Pancreas (tissue), 10 donors: ENCODE measurements around the gene EML1. TPM values are rescaled to one million over a fixed set of nuclear protein-coding genes. Genes with fewer than 3 reads are reported as not detected.
A peak's percentile ranks its signal among the peaks of the same experiment; 100 is the strongest.
"Not testable (repeated sequence)": the region's sequence is repeated elsewhere in the genome, so short reads cannot be mapped to it uniquely, and the experiment has no call there.

Experiments
- ATAC-seq, 4 donors: fragments of 200-7000 bp; cut with Tn5 transposase; one replicate each; pipeline versions ENCODE4 v1.8.0 to v1.9.1; 2020; ENCODE audit warnings: mild to moderate bottlenecking in 4 of 4, moderate library complexity in 4 of 4
- DNase-seq, 6 donors: peaks; one replicate each; pipeline ENCODE4 v3.0.0-alpha.2; 2020
- FAIRE-seq: peaks from 2 replicates; lab custom pipeline; 2012; peaks lifted over from hg19 to GRCh38; lab: Jason Lieb, UNC
- H3K27ac ChIP-seq, 4 donors: fragments of 200-600 bp; sonication (generic); 1 replicate in 3 of 4; 2 replicates in 1 of 4; pipeline versions ENCODE4 v1.5.0 to v1.8.0; 2020
- H3K27me3 ChIP-seq, 4 donors: fragments of 200-600 bp; one replicate each; pipeline ENCODE4 v1.8.0; 2021
- H3K36me3 ChIP-seq, 3 donors: fragments of 200-600 bp; sonication (generic) in 1 of 3; one replicate each; pipeline versions ENCODE4 v1.5.0 to v1.8.0; 2020 to 2021
- H3K4me1 ChIP-seq, 3 donors: fragments of 200-600 bp; one replicate each; pipeline ENCODE4 v1.8.0; 2021
- H3K4me3 ChIP-seq, 4 donors: fragments of 200-600 bp; sonication (generic) in 2 of 4; one replicate each; pipeline versions ENCODE4 v1.5.0 to v1.8.0; 2020 to 2021
- H3K9me3 ChIP-seq, 4 donors: fragments of 200-600 bp; one replicate each; pipeline ENCODE4 v1.8.0; 2021
- CTCF ChIP-seq, 4 donors: fragments of 200-600 bp; sonication (generic) in 3 of 4; IDR thresholded peaks; one replicate each; pipeline versions ENCODE4 v1.5.0 to v1.8.0; 2021; ENCODE audit warnings: antibody characterized with exemption in 4 of 4
- WGBS, 2 donors: extraction: QIAGEN DNeasy Blood & Tissue Kit; methylation state at CpG; one replicate each; pipeline ENCODE4 v1.1.7; 2013; 5-methylcytosine and 5-hydroxymethylcytosine counted together
- intact Hi-C, 3 donors: fragments of 100-400 bp; cut with DNase I; formaldehyde crosslinking; loops; one replicate each; pipeline versions ENCODE4 v1.11.1 to v1.14.2; 2022
- polyA plus RNA-seq, 2 donors: library from polyadenylated mRNA; stranded (reverse); fragments of 200-250 nt; gene quantifications; one replicate each; pipeline ENCODE4 v1.2.3, GENCODE V29; 2013
- total RNA-seq, 6 donors: library from RNA; stranded (reverse); fragmentation: NEBNext Ultra II Directional in 4 of 6; extraction: Animal tissue kit (Norgen Biotek cat#: 25700) in 4 of 6; gene quantifications; one replicate each; pipeline versions ENCODE4 v1.2.1 to v1.2.4, GENCODE V29; 2021 to 2023
- donor health status: healthy with polysubstance abuse.
- donor health status: DM: no; HTN: no; CAD: no; lungs with moderate emphysema.
- donor health status: DM: no; HTN: no; CAD: no.
- donor health status: control.
- donor health status: control.
- donor health status: Bipolar disorder and iron deficiency.
- donor health status: DM: yes; HTN: yes; CAD: no.
- donor health status: DM: no; HTN: no; CAD: no.
- donor health status: DM: no; HTN: no; CAD: no.
- donor health status: DM: yes; HTN: yes; CAD: no.

Gene EML1
- total and polyA plus RNA-seq, 8 donors: 3.8 to 13.4 (median 9.7) TPM

- WGBS, 2 donors: 68 to 78% methylated on average over 17 of the region's 17 CpGs
- H3K9me3 ChIP-seq: no peaks in the 10 kb centered on the region
- H3K27ac ChIP-seq: no peak overlapping the region
- TF ChIP-seq CTCF (IDR thresholded peaks at IDR 0.05): no peak
- H3K27me3 ChIP-seq: no peaks in the 10 kb centered on the region
- no peak overlapping the region for H3K4me3 ChIP-seq
- FAIRE-seq (no peak), DNase-seq (no peak), ATAC-seq (no peak)
- H3K4me1 ChIP-seq: peaks cover 0 to 38% (median 0%) of the 10 kb centered on the region in 3 donors
- intact Hi-C loops: no loop called here
- no peaks in the 10 kb centered on the region for H3K36me3 ChIP-seq
These were observed 152.8 kb downstream of the EML1 start for GRCh38 chr14:99945732-99946651.

- DNase-seq (peak in 3 of 6 donors; percentile 37 to 82 (median 43)), FAIRE-seq (no peak), ATAC-seq (peak; percentile 65 to 84 (median 80))
- no peak overlapping the region for H3K4me3 ChIP-seq
- H3K27me3 ChIP-seq: no peaks in the 10 kb centered on the region
- WGBS, 2 donors: 27 to 32% methylated on average over 33 of the region's 33 CpGs
- intact Hi-C loops: no loop called here
- H3K9me3 ChIP-seq: no peaks in the 10 kb centered on the region
- no peaks in the 10 kb centered on the region for H3K36me3 ChIP-seq
- H3K4me1 ChIP-seq: peaks cover 0 to 38% (median 0%) of the 10 kb centered on the region in 3 donors
- TF ChIP-seq CTCF (IDR thresholded peaks at IDR 0.05): peak; percentile 88 to 93 (median 92)
- H3K27ac ChIP-seq: no peak overlapping the region
These were observed 153.7 kb downstream of the EML1 start for GRCh38 chr14:99946652-99947489.

DNA sequence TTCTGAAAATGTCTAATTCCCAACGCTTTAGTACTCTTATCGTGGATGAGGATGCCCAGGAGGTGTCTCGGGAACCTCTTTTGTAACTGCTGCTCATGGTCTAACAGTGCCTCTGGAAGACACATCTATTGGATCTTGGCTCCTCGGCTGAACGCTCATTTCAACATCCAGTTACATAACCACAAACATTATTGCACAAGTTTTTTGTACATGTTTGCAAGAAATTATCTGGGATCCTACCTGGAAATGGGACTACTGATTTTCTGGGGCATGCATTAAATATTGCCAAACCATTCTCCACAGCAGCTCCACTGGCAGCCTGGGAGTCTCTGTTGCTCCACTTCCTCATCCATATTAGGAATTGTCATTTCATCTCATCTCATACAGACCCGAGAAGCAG lies 154.5 kb downstream of the EML1 start:
- TF ChIP-seq CTCF (IDR thresholded peaks at IDR 0.05): no peak
- ATAC-seq (peak in 1 of 4 donors; percentile 28), DNase-seq (no peak), FAIRE-seq (no peak)
- H3K9me3 ChIP-seq: no peaks in the 10 kb centered on the region
- H3K4me1 ChIP-seq: peaks cover 0 to 38% (median 0%) of the 10 kb centered on the region in 3 donors
- H3K36me3 ChIP-seq: no peaks in the 10 kb centered on the region
- intact Hi-C loops: no loop called here
- H3K27ac ChIP-seq: peak overlapping the region in 1 of 4 donors; percentile 64
- no peaks in the 10 kb centered on the region for H3K27me3 ChIP-seq
- WGBS, 2 donors: 61 to 66% methylated on average over 6 of the region's 6 CpGs
- no peak overlapping the region for H3K4me3 ChIP-seq

GRCh38 chr14:99949011-99949732 lies 156.0 kb downstream of the EML1 start:
- ATAC-seq (peak in 3 of 4 donors; percentile 38 to 79 (median 77)), DNase-seq (peak in 2 of 6 donors; percentile 45 to 59)
- FAIRE-seq, H3K36me3 ChIP-seq, H3K4me3 ChIP-seq, intact Hi-C loops, H3K27me3 ChIP-seq, H3K9me3 ChIP-seq: not testable (repeated sequence)
- H3K4me1 ChIP-seq: peaks cover 0 to 38% (median 0%) of the 10 kb centered on the region in 3 donors
- H3K27ac ChIP-seq: peak overlapping the region in 1 of 4 donors; percentile 79
- 30 to 40% methylated on average over 9 to 14 of the region's 19 CpGs for WGBS, 2 donors

DNA sequence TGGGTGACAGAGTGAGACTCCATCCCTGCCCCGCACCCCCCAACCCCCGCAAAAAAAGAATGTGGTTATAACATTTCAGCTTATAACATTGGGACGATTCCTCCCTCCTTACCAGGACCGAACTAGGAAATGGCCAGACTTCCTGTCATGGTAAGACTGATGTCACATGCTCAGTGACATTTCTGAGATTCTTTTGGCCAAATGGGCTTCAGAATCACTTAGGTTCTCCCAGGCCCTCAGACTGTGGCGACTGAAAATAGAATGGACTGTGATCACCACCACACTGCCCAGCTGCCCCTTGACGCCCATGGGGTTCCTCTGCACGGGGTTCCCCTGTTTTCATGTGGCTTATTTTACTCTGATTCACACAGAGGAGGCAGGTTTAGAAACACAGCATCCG lies 157.0 kb downstream of the EML1 start:
- no peak for FAIRE-seq
- H3K27ac ChIP-seq: no peak overlapping the region
- no peaks in the 10 kb centered on the region for H3K27me3 ChIP-seq
- no peak for DNase-seq
- H3K4me3 ChIP-seq: no peak overlapping the region
- 45 to 55% methylated on average over 8 of the region's 8 CpGs for whole genome bisulfite sequencing, 2 donors
- TF ChIP-seq CTCF (IDR thresholded peaks at IDR 0.05): no peak
- ATAC-seq: no peak
- no peaks in the 10 kb centered on the region for H3K9me3 ChIP-seq
- intact Hi-C loops: no loop called here
- H3K4me1 ChIP-seq: peaks cover 0 to 38% (median 0%) of the 10 kb centered on the region in 3 donors
- H3K36me3 ChIP-seq: no peaks in the 10 kb centered on the region
